Stimulated activated effector memory CD8-positive, alpha-beta T cell treated with anti-CD3 and anti-CD28 coated beads, Interleukin-12 subunit alpha, Interleukin-12 subunit beta, amount 100 ng/mL, for 72 hours (primary cell): ENCODE data around the gene APLP2.
"Not testable (repeated sequence)": the region's sequence is repeated elsewhere in the genome, so short reads cannot be mapped to it uniquely, and the experiment has no call there.

Source experiments
- ATAC-seq: fragments of 150-1000 bp; cut with Tn5 transposase; 2 replicates; pipeline ENCODE4 v1.10.0; 2021
- DNase-seq, 2 donors: peaks; one replicate each; pipeline ENCODE4 v3.0.0; 2021 to 2022; ENCODE audit warnings: low spot score in 2 of 2
- H3K27ac Mint-ChIP-seq: one replicate; pipeline ENCODE4 v1.8.0; 2022; ENCODE audit warnings: mild to moderate bottlenecking, mixed read lengths
- H3K36me3 Mint-ChIP-seq: one replicate; pipeline ENCODE4 v1.8.0; 2022; ENCODE audit warnings: mild to moderate bottlenecking, mixed read lengths
- H3K4me1 Mint-ChIP-seq: one replicate; pipeline ENCODE4 v1.8.0; 2022; ENCODE audit warnings: mixed read lengths
- H3K4me3 Mint-ChIP-seq: one replicate; pipeline ENCODE4 v1.8.0; 2022; ENCODE audit warnings: mild to moderate bottlenecking, mixed read lengths
- H3K9me3 Mint-ChIP-seq: one replicate; pipeline ENCODE4 v1.8.0; 2022; ENCODE audit warnings: mixed read lengths

The APLP2 gene

DNA sequence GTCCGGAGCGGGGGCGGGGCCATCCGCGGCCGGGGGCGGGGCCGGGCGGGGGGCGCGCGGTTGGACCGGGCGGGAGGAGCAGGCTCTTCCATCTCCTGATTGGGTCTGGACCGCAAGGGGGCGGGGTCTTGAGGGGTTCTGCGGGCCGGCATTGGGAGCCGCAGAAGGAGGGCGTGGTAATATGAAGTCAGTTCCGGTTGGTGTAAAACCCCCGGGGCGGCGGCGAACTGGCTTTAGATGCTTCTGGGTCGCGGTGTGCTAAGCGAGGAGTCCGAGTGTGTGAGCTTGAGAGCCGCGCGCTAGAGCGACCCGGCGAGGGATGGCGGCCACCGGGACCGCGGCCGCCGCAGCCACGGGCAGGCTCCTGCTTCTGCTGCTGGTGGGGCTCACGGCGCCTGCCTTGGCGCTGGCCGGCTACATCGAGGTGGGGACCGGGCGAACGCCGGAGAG is at the start of gene APLP2:
Gene APLP2 (plus strand): TSS at position 236 of the 450 bp plus-strand sequence. CDS start 84 bp downstream, at position 320.
- DNase-seq (peak; percentile 87 to 97), ATAC-seq (peak; percentile 95)
- Mint-ChIP-seq H3K27ac (peak within 1 kb of the TSS; percentile 86), H3K9me3 (no peaks in the 10 kb centered on the region), H3K4me1 (peaks cover 23% of the 10 kb centered on the region), H3K4me3 (peak within 1 kb of the TSS; percentile 96), H3K36me3 (peaks cover 6% of the 10 kb centered on the region)

DNA sequence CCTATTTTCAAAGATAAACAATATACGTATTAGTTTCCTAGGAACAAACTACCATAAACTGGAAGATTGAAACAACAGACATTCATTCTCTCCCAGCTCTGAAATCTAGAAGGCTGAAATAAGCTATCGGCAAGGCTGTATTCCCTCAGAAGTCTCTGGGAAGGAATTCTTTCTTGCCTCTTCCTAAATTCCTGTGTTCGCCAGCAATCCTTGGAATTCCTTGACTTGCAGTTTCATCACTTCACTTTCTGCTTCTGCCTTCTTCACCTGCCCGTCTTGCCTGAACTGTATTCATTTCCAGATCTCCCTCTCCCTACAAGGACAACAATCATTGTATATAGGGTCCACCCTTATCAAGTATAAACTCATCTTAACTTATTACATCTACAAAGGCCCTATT is 49.4 kb upstream of the APLP2 start:
- ATAC-seq (no peak), DNase-seq (no peak)
- Mint-ChIP-seq H3K4me3 (no peak overlapping the region), H3K36me3 (no peaks in the 10 kb centered on the region), H3K9me3 (peaks cover 2% of the 10 kb centered on the region), H3K4me1 (no peaks in the 10 kb centered on the region), H3K27ac (no peak overlapping the region)

DNA sequence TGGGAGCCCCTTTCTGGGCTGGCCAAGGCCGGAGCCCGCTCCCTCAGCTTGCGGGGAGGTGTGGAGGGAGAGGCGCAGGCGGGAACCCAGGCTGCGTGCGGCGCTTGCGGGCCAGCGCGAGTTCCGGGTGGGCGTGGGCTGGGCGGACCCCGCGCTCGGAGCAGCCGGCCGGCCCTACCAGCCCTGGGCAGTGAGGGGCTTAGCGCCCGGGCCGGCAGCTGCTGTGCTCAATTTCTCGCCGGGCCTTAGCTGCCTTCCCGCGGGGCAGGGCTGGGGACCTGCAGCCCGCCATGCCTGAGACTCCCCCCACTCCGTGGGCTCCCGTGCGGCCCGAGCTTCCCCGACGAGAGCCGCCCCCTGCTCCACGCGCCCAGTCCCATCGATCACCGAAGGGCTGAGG is 48.1 kb upstream of the APLP2 start:
- DNase-seq, H3K36me3 Mint-ChIP-seq, H3K4me1 Mint-ChIP-seq, ATAC-seq, H3K27ac Mint-ChIP-seq, H3K4me3 Mint-ChIP-seq, H3K9me3 Mint-ChIP-seq: not testable (repeated sequence)

DNA sequence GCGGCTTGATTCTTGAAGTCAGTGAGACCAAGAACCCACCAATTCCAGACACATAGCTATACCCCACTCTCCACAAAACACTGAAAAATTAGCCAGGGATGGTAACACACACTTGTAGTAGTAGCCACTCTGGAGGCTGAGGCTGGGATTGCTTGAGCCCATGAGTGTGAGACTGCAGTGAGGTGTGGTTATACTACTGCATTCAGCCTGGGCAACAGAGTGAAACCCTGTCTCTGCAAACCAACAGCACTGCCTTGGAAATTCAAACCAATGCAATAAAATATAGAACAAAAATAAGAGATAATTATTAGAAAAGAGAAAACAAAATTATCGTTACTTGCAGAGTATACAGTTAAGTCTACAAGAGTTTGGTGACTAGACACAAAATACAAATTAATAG is 46.9 kb upstream of the APLP2 start:
- ATAC-seq: no peak
- Mint-ChIP-seq H3K36me3 (no peaks in the 10 kb centered on the region), H3K4me1 (no peaks in the 10 kb centered on the region), H3K27ac (no peak overlapping the region), H3K9me3 (no peaks in the 10 kb centered on the region), H3K4me3 (no peak overlapping the region)
- no peak for DNase-seq

DNA sequence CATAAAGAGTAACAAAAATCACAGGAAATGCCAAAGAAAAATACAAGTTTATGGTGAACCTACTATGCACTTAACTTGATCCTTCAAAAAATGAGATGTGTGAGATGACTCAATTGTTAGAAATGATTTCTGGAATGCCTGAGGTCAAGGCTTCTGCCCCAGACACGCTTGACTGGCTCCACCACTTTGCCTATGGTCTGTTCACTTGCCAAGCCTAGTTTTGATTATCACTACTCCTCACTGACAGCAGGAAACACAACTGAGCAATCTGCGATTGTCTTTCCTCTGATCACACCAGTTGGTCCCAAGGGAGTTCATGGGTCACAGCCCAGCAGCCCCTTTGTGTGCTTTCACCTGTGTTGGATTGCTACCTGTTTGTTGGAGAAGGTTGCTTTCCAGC is 46.5 kb upstream of the APLP2 start:
- no peaks in the 10 kb centered on the region for H3K4me1 Mint-ChIP-seq
- DNase-seq (no peak), ATAC-seq (no peak)
- no peaks in the 10 kb centered on the region for H3K36me3 Mint-ChIP-seq
- H3K27ac Mint-ChIP-seq: no peak overlapping the region
- no peak overlapping the region for H3K4me3 Mint-ChIP-seq
- H3K9me3 Mint-ChIP-seq: no peaks in the 10 kb centered on the region

DNA sequence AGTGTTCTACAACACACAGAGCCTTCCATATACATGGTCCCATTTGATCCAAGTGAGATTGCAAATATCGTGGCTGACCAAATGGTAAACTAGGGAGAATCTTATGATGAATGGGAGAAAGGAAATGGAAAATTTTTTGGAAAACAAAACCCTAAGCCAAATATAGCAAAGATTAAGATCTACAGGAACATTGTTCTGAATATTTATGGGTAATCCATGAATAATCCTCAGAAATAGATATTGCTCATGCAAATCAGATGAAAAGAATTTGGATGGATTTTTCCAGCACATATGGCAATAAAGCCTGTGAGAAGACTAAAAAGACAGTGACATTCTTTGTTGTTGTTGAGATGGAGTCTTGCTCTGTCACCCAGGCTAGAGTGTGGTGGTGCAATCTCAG is 45.3 kb upstream of the APLP2 start:
- no peak for ATAC-seq
- H3K4me3 Mint-ChIP-seq: no peak overlapping the region
- no peaks in the 10 kb centered on the region for H3K4me1 Mint-ChIP-seq
- H3K36me3 Mint-ChIP-seq: no peaks in the 10 kb centered on the region
- DNase-seq: no peak
- no peaks in the 10 kb centered on the region for H3K9me3 Mint-ChIP-seq
- H3K27ac Mint-ChIP-seq: no peak overlapping the region

DNA sequence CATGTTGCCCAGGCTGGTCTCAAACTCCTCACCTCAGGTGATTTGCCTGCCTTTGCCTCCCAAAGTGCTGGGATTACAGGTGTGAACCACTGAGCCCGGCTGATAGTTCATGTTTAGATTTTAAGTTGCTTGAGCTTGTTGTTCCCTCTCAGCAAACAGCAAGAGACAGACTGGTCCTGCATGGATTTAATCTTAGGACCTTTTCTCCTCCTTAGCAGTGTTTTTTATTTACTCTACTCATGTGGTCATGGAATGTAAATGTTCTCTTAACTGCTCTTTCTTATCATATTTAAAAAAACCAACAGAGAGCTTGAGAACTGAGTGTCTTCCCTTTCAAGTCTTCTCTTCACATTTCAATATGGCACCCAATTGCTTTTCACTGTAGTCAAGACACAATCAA is 44.3 kb upstream of the APLP2 start:
- Mint-ChIP-seq H3K36me3 (no peaks in the 10 kb centered on the region), H3K4me3 (no peak overlapping the region), H3K27ac (no peak overlapping the region), H3K4me1 (no peaks in the 10 kb centered on the region), H3K9me3 (no peaks in the 10 kb centered on the region)
- ATAC-seq (no peak), DNase-seq (no peak)

DNA sequence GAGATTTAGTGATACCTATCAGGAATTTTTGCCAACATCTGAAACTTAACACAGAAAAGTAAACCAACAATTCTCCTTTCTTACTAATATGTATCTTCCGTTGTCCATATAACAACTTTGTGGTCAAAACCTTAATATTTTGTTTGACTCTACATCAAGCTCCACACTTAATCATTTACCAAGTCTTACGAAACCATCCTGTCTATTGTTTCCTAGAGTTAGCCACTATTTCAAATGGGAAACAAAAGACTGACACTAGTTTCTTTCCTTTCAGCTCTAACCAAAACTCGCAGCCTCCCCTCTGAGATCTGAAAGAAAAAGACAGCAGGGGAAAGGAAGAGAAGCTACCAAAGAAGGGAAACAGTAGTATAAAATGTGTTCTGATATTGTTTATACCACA is 40.6 kb upstream of the APLP2 start:
- Mint-ChIP-seq H3K9me3 (no peaks in the 10 kb centered on the region), H3K36me3 (no peaks in the 10 kb centered on the region), H3K4me3 (no peak overlapping the region), H3K27ac (no peak overlapping the region), H3K4me1 (no peaks in the 10 kb centered on the region)
- DNase-seq (no peak), ATAC-seq (no peak)

DNA sequence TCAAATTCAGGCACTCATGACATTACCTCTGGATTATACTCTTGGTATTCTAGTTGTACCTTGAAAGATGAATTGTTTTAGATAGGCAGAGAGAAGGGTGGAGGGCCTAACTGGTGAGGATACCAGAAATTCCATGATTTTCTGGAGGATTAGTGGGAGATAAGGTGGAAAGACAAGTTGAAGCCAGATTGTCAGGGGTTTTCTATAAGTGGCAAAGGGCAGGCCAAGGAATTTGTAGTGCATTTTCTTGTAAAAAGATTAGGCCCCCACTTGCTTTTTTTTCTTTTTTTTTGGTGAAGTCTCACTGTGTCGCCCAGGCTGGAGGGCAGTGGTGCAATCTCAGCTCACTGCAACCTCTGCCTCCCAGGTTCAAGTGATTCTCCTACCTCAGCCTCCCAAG is 38.6 kb upstream of the APLP2 start:
- Mint-ChIP-seq H3K36me3 (no peaks in the 10 kb centered on the region), H3K9me3 (no peaks in the 10 kb centered on the region), H3K27ac (no peak overlapping the region), H3K4me3 (no peak overlapping the region), H3K4me1 (no peaks in the 10 kb centered on the region)
- no peak for ATAC-seq
- no peak for DNase-seq

DNA sequence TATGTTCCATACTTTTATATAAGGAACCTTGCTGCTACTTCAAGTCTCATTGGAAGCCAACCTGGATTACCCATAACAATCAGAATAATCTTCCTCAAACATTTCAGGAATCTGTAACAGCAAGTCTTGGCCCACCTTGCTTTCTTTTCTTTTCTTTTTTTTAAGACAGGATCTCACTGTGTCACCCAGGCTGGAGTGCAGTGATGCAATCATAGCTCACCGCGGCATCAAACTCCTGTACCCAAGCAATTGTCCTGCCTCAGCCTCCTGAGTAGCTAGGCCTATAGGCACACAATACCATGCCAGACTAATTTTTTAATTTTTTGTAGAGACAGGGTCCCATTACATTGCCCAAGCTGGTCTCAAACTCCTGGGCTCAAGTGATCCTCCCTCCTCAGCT is 37.7 kb upstream of the APLP2 start:
- H3K27ac Mint-ChIP-seq: no peak overlapping the region
- H3K4me1 Mint-ChIP-seq: no peaks in the 10 kb centered on the region
- no peaks in the 10 kb centered on the region for H3K36me3 Mint-ChIP-seq
- H3K9me3 Mint-ChIP-seq: no peaks in the 10 kb centered on the region
- DNase-seq (no peak), ATAC-seq (no peak)
- no peak overlapping the region for H3K4me3 Mint-ChIP-seq

DNA sequence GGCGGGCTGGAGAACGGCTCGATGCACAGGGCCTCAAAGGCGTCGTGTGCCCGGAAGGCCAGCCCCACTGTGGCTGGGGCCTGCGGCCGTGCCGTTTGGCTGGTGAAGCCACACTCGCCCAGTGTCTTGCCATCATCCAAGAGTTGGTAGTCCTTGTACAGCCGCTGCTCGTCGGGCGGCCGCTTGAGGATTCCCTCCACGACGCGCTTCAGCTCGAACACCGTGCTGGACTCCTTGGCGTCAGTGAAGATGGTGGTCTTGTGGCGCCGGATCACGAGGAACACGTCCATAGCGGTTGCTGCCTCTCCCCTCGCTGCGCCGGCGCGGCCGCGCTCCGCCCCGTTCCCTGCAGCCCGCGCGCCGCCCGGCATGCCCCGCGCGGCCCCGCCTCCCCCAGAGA is 36.8 kb upstream of the APLP2 start:
- Mint-ChIP-seq H3K27ac (no peak overlapping the region), H3K9me3 (no peaks in the 10 kb centered on the region), H3K36me3 (no peaks in the 10 kb centered on the region), H3K4me1 (no peaks in the 10 kb centered on the region), H3K4me3 (no peak overlapping the region)
- DNase-seq (no peak), ATAC-seq (no peak)

DNA sequence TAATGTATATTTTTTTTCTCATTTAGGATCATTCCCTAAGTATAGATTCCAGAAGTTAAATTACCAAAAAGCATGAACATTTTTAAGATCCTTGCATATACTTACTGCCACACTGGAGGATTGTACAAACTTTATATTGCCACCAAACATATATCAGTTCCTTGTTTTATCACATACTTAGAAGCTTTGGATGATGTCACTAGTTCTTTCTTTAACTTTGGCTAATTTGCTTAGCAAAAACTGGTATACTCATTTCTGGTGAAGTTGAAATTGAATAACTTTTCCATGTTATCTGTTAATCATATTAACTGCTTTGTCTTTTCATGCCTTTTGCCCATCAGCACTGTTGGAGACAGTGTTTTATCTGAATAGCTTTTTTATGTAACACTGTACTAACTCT is 35.5 kb upstream of the APLP2 start:
- no peak for ATAC-seq
- Mint-ChIP-seq H3K36me3 (no peaks in the 10 kb centered on the region), H3K4me3 (no peak overlapping the region), H3K4me1 (no peaks in the 10 kb centered on the region), H3K9me3 (no peaks in the 10 kb centered on the region), H3K27ac (no peak overlapping the region)
- no peak for DNase-seq

DNA sequence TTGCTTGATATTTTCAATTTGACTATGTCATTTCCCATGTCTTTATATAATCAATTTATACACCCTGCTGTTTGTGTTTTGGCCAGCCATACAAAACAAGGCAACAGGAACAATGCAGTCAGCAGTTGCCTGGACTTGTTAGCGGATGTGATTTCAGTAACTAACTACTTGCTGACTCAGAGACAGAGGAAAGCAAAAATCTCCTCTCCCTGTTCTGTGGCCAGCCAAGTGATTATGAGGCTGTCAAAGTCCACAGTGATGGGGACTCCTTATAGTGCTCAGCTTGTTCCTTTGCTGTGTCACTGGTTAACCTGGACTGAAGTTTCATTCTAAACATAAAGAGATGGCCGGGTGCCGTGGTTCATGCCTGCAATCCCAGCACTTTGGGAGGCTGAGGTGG is 32.6 kb upstream of the APLP2 start:
- Mint-ChIP-seq H3K36me3 (no peaks in the 10 kb centered on the region), H3K9me3 (no peaks in the 10 kb centered on the region), H3K4me1 (no peaks in the 10 kb centered on the region), H3K4me3 (no peak overlapping the region), H3K27ac (no peak overlapping the region)
- ATAC-seq (no peak), DNase-seq (no peak)

DNA sequence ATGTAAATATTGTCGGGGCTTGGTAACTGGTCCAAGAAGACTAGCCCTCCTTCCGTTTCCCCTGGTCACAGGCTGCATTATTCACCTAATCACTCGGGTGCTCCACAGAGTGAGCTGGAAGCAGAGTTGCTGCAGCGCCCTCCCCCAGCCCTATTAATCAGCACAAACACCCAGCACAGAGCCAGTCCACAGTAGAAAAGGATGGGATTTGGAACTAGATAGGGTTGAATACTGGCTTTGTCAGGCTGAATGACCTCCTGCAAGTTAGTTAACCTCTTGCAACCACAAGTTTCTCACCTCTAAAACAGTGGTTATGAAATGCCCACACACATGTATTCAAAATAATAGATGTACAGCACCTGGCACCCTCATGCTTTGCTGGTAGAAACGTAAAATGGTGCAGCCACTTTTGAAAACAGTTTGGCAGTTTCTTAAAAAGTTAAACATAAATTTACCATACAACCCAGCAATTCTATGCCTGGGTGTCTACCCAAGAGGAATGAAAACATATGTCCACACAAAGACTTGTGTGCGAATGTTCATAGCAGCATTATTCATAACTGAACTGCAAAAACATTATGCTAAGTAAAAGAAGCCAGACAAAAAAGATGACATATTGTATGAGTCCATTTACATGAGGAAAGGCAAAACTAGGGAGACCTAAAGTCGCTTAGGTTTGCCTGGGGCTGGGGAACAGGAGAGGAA is 31.7 kb upstream of the APLP2 start:
- no peaks in the 10 kb centered on the region for H3K36me3 Mint-ChIP-seq
- no peaks in the 10 kb centered on the region for H3K9me3 Mint-ChIP-seq
- H3K4me3 Mint-ChIP-seq: no peak overlapping the region
- no peaks in the 10 kb centered on the region for H3K4me1 Mint-ChIP-seq
- no peak for ATAC-seq
- H3K27ac Mint-ChIP-seq: no peak overlapping the region
- no peak for DNase-seq

DNA sequence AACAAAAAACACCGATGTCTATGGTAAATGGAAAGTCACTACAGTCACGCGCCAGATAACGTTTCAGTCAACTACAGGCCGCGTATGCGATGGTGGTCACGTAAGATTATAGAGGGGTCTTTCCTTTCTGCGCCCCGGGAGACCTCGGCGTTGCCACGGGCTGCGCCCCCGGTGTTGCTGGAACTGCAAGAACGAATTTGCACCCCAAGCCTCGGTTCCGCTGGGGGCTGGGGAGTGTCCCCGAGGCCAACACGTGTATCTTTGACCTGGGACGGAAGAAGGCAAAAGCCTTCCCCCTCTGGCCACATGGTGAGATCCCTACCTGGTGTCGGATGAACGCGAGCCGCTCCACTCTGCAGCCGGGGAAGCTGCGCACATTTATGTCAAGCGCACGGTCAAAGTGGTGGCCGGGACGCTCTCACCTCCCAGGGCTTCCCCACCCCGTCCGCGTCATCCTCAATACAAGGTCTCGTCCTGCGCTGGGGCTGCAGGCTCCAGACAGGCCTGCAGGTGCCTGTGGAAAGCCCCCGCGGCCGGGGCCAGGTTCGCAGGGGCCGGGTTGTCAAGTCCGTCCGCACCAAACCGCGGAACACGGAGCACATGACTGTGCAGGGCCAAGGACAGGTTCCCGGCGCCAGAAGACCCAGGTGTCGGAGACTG is 29.3 kb upstream of the APLP2 start:
- DNase-seq: no peak
- Mint-ChIP-seq H3K36me3 (no peaks in the 10 kb centered on the region), H3K4me3 (no peak overlapping the region), H3K4me1 (no peaks in the 10 kb centered on the region), H3K27ac (no peak overlapping the region), H3K9me3 (no peaks in the 10 kb centered on the region)
- no peak for ATAC-seq

DNA sequence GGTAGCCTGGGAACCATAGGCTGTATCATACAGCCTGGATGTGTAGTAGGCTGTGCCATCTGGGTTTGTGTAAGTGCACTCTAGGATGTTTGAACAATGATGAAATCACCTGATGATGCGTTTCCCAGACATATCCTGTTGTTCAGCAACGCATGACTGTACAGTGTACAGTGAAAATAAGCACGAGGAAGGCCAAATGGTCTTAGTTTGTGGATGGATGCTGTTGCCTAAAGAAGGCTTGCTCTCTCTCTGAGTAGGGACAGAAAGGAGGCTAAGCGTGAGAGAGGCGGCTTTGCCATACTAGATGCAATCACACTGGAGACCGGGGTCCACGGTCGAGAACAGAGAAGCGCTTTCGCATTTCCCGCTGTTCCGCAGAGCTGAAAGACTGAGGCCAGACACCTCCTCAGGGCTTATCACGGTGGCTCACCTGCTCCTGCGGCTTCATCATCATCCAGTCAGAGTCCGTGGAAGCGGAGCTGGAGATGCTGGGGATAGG is 27.6 kb upstream of the APLP2 start:
- Mint-ChIP-seq H3K27ac (no peak overlapping the region), H3K4me1 (no peaks in the 10 kb centered on the region), H3K4me3 (no peak overlapping the region), H3K36me3 (no peaks in the 10 kb centered on the region), H3K9me3 (no peaks in the 10 kb centered on the region)
- no peak for DNase-seq
- no peak for ATAC-seq
